Sigmoid colon (tissue), 7 donors: ENCODE results near the gene EHD3. TPM values are rescaled to one million over a fixed set of nuclear protein-coding genes. Genes with fewer than 3 reads are reported as not detected.
"Not testable (repeated sequence)": the region's sequence is repeated elsewhere in the genome, so short reads cannot be mapped to it uniquely, and the experiment has no call there.

Experiments used
- DNase-seq: peaks from one replicate; pipeline ENCODE4 v3.0.0-alpha.2; 2019
- H3K27ac ChIP-seq, 4 donors: fragments of 200-600 bp; sonication (generic); one replicate each; pipeline ENCODE4 v1.5.1; 2016 to 2019; ENCODE audit warnings: mild to moderate bottlenecking in 1 of 4
- H3K27me3 ChIP-seq, 3 donors: fragments of 200-600 bp; sonication (generic); one replicate each; pipeline ENCODE4 v1.5.1; 2019; ENCODE audit warnings: mild to moderate bottlenecking in 1 of 3
- H3K36me3 ChIP-seq, 4 donors: fragments of 200-600 bp; sonication (generic); one replicate each; pipeline ENCODE4 v1.5.1; 2016 to 2019
- H3K4me1 ChIP-seq, 4 donors: fragments of 200-600 bp; sonication (generic); one replicate each; pipeline ENCODE4 v1.5.1; 2017 to 2019
- H3K4me3 ChIP-seq, 4 donors: fragments of 200-600 bp; sonication (generic); one replicate each; pipeline ENCODE4 v1.5.1; 2017 to 2019; ENCODE audit warnings: mild to moderate bottlenecking in 2 of 4, moderate library complexity in 1 of 4
- H3K9me3 ChIP-seq, 4 donors: fragments of 200-600 bp in 3 of 4; sonication (generic) in 3 of 4; one replicate each; pipeline versions ENCODE4 v1.5.1 to v1.6.1; 2013 to 2019
- CTCF ChIP-seq, 4 experiments: fragments of 450-650 bp in 3 of 4; fragments of 200-600 bp in 1 of 4; IDR thresholded peaks; one replicate each; pipeline ENCODE4 v1.5.1; 2016 to 2019; ENCODE audit warnings: antibody characterized with exemption in 4 of 4, mild to moderate bottlenecking in 3 of 4, moderate library complexity in 2 of 4
- EP300 ChIP-seq, 4 donors: sonication (generic); formaldehyde crosslinking; IDR thresholded peaks; one replicate each; pipeline ENCODE4 v1.6.1; 2017; ENCODE audit warnings: antibody characterized with exemption in 4 of 4
- POLR2A ChIP-seq, 2 donors: fragments of 450-650 bp; IDR thresholded peaks; one replicate each; pipeline ENCODE4 v1.6.1; 2016; ENCODE audit warnings: antibody characterized with exemption in 2 of 2, mild to moderate bottlenecking in 2 of 2, moderate library complexity in 2 of 2
- POLR2AphosphoS5 ChIP-seq, 4 donors: sonication (generic); formaldehyde crosslinking; IDR thresholded peaks; one replicate each; pipeline ENCODE4 v1.6.1; 2017; ENCODE audit warnings: antibody characterized with exemption in 4 of 4
- whole genome bisulfite sequencing, 2 donors: extraction: QIAGEN DNeasy Blood & Tissue Kit; methylation state at CpG; one replicate each; pipeline ENCODE4 v1.1.7; 2013; 5-methylcytosine and 5-hydroxymethylcytosine counted together
- intact Hi-C: fragments of 100-400 bp; cut with DNase I; formaldehyde crosslinking; loops from one replicate; pipeline ENCODE4 v1.15.1; 2023
- polyA plus RNA-seq, 3 donors: library from polyadenylated mRNA; stranded (reverse); fragments of 200-250 nt; gene quantifications; one replicate each; pipeline ENCODE4 v1.2.3, GENCODE V29; 2013
- total RNA-seq, 4 donors: library from RNA; depleted of rRNA; stranded (reverse); fragments of >200 nt; gene quantifications; one replicate each; pipeline ENCODE4 v1.1.0, GENCODE V29; 2016
- donor health status: healthy with polysubstance abuse.
- donor health status: Bipolar disorder and iron deficiency.
- donor health status: healthy.

EHD3 gene
- total and polyA plus RNA-seq, 7 donors = 0.60 to 7.8 (median 3.7) TPM

- no peaks in the 10 kb centered on the region for H3K27me3 ChIP-seq
- 47 to 83% methylated on average over 2 of the region's 2 CpGs for WGBS, 2 donors
- no peak for DNase-seq
These were observed 48.7 kb downstream of the EHD3 start for GRCh38 chr2:31282634-31283033.

DNA sequence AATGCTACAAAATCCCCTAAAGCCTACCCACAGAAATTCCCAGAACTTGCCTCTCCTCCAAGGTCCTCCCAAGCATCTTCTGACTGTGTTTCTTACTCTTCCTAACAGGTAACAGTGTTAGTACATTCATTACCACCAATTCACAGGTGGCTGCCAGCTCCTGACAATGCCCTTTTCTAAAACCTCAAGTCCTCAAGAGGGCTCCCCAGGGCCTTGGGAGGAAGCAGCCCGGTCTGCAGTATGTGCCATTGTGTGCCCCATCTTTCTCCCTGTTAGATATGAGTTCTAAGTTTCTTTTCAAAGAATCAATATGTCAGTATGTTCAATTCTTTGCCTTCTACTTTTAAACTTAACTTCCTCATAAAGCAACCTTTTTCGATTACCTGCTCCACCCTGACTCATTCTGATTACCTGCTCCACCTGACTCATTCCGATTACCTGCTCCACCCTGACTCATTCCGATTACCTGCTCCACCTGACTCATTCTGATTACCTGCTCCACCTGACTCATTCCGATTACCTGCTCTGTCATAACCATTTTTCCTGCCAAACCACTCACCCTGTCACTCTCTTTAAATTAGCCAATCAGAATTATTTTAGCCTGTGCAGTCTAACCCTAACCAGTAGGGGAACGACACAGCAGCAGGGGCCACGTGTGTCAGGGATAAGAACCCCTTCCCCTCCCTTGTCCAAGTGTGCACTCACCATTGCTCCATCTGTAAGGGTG lies 49.4 kb downstream of the EHD3 start:
- H3K27ac ChIP-seq, H3K36me3 ChIP-seq, intact Hi-C loops, H3K27me3 ChIP-seq, DNase-seq, H3K9me3 ChIP-seq, H3K4me3 ChIP-seq, H3K4me1 ChIP-seq: not testable (repeated sequence)
- WGBS, 2 donors = 35 to 56% methylated on average over 7 of the region's 7 CpGs

More at GRCh38 chr2:31282634-31283033, 48.7 kb downstream of the EHD3 start:
- TF ChIP-seq EP300 (IDR thresholded peaks at IDR 0.05) (no peak), CTCF (IDR thresholded peaks at IDR 0.05) (no peak), POLR2A (IDR thresholded peaks at IDR 0.05) (no peak), POLR2AphosphoS5 (IDR thresholded peaks at IDR 0.05) (no peak)
- no peaks in the 10 kb centered on the region for H3K9me3 ChIP-seq
- intact Hi-C loops = no loop called here
- H3K4me1 ChIP-seq = no peaks in the 10 kb centered on the region
- H3K36me3 ChIP-seq = no peaks in the 10 kb centered on the region
- no peak overlapping the region for H3K4me3 ChIP-seq
- H3K27ac ChIP-seq = no peak overlapping the region

GRCh38 chr2:31284107-31284506 lies 50.2 kb downstream of the EHD3 start:
- Histone ChIP-seq H3K27me3 (no peaks in the 10 kb centered on the region), H3K4me1 (no peaks in the 10 kb centered on the region), H3K36me3 (no peaks in the 10 kb centered on the region), H3K27ac (no peak overlapping the region), H3K9me3 (no peaks in the 10 kb centered on the region), H3K4me3 (no peak overlapping the region)
- intact Hi-C loops = no loop called here
- no peak for TF ChIP-seq POLR2AphosphoS5 (IDR thresholded peaks at IDR 0.05)
- no peak for TF ChIP-seq CTCF (IDR thresholded peaks at IDR 0.05)
- no peak for TF ChIP-seq EP300 (IDR thresholded peaks at IDR 0.05)
- no peak for TF ChIP-seq POLR2A (IDR thresholded peaks at IDR 0.05)
- DNase-seq = no peak
- WGBS, 2 donors = 82 to 92% methylated on average over 2 of the region's 2 CpGs

DNA sequence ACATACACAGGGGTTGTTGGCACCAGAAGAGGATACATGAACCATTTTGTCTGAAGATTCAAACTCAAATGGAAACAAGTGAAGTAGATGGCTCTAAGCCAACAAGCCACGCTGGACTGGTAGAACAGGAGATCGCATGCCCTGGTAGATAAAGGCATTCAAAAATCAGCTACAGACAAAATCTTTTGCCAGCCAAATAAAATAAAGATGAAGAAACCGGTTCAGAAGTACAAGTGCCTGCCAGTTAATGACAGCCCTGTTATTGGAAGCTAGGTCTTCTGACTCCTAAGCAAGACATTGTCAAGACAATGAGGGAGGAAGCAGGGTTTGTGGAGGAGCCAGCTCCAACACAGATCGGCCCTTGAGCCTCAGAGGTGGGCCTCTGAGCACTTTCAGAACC lies 52.3 kb downstream of the EHD3 start:
- Histone ChIP-seq H3K4me1 (no peaks in the 10 kb centered on the region), H3K36me3 (no peaks in the 10 kb centered on the region), H3K9me3 (no peaks in the 10 kb centered on the region), H3K27me3 (no peaks in the 10 kb centered on the region), H3K27ac (no peak overlapping the region), H3K4me3 (no peak overlapping the region)
- intact Hi-C loops = no loop called here
- DNase-seq = no peak
- 74 to 81% methylated on average over 4 of the region's 4 CpGs for WGBS, 2 donors
- TF ChIP-seq POLR2A (IDR thresholded peaks at IDR 0.05) (no peak), EP300 (IDR thresholded peaks at IDR 0.05) (no peak), POLR2AphosphoS5 (IDR thresholded peaks at IDR 0.05) (no peak), CTCF (IDR thresholded peaks at IDR 0.05) (no peak)

- H3K27me3 ChIP-seq = no peaks in the 10 kb centered on the region
- H3K27ac ChIP-seq = no peak overlapping the region
- no peaks in the 10 kb centered on the region for H3K9me3 ChIP-seq
- DNase-seq = no peak
- no peak for TF ChIP-seq POLR2A (IDR thresholded peaks at IDR 0.05)
- no peak for TF ChIP-seq EP300 (IDR thresholded peaks at IDR 0.05)
- no peak for TF ChIP-seq POLR2AphosphoS5 (IDR thresholded peaks at IDR 0.05)
- no peak for TF ChIP-seq CTCF (IDR thresholded peaks at IDR 0.05)
- H3K36me3 ChIP-seq = no peaks in the 10 kb centered on the region
- H3K4me1 ChIP-seq = no peaks in the 10 kb centered on the region
- no peak overlapping the region for H3K4me3 ChIP-seq
- 78 to 87% methylated on average over 5 of the region's 5 CpGs for WGBS, 2 donors
- intact Hi-C loops = no loop called here
These were observed 53.1 kb downstream of the EHD3 start for GRCh38 chr2:31286961-31287550.
